Liver (tissue), 3 donors: ENCODE data around the gene ABHD15.

Experiments
- EGR1 ChIP-seq, 2 donors: IDR thresholded peaks; 2 replicates each; pipeline ENCODE4 v1.6.1; 2016 to 2018; ENCODE audit warnings: antibody characterized with exemption in 2 of 2, low read depth in 2 of 2
- FOXA2 ChIP-seq: IDR thresholded peaks from 2 replicates; pipeline ENCODE4 v1.6.1; 2016; ENCODE audit warnings: antibody characterized with exemption
- GABPA ChIP-seq, 2 donors: IDR thresholded peaks in 1 of 2; conservative IDR thresholded peaks in 1 of 2; 2 replicates each; pipeline ENCODE4 v1.6.1; 2016; ENCODE audit warnings: antibody characterized with exemption in 2 of 2, mild to moderate bottlenecking in 1 of 2, moderate library complexity in 1 of 2
- HNF4A ChIP-seq, 2 donors: conservative IDR thresholded peaks; 2 replicates each; pipeline ENCODE4 v1.6.1; 2016; ENCODE audit warnings: antibody characterized with exemption in 2 of 2, mild to moderate bottlenecking in 2 of 2
- JUND ChIP-seq, 2 donors: IDR thresholded peaks; 2 replicates each; pipeline ENCODE4 v1.6.1; 2016; ENCODE audit warnings: antibody characterized with exemption in 2 of 2
- NR2F2 ChIP-seq: IDR thresholded peaks from 2 replicates; pipeline ENCODE4 v1.6.1; 2016; ENCODE audit warnings: antibody characterized with exemption
- RAD21 ChIP-seq, 2 donors: IDR thresholded peaks; 2 replicates each; pipeline ENCODE4 v1.6.1; 2016; ENCODE audit warnings: antibody characterized with exemption in 2 of 2, mild to moderate bottlenecking in 2 of 2
- SP1 ChIP-seq: IDR thresholded peaks from 2 replicates; pipeline ENCODE4 v1.6.1; 2018; ENCODE audit warnings: antibody characterized with exemption, mild to moderate bottlenecking
- TAF1 ChIP-seq: conservative IDR thresholded peaks from 2 replicates; pipeline ENCODE4 v1.6.1; 2016; ENCODE audit warnings: antibody characterized with exemption, mild to moderate bottlenecking
- YY1 ChIP-seq: IDR thresholded peaks from 2 replicates; pipeline ENCODE4 v1.6.1; 2016; ENCODE audit warnings: antibody characterized with exemption, mild to moderate bottlenecking
- TF ChIP-seq, protein P1 (sequence below): fragments of 150-350 bp; IDR thresholded peaks from 2 replicates; pipeline ENCODE4 v1.5.1; 2017; ENCODE audit warnings: improper control_type of control experiment, low read depth, low read length; ENCODE audit not compliant: missing input control
- TF ChIP-seq, protein P2 (sequence below): IDR thresholded peaks from 2 replicates; pipeline ENCODE4 v1.6.1; 2016; ENCODE audit warnings: antibody characterized with exemption
- TF ChIP-seq, protein P3 (sequence below): IDR thresholded peaks from 2 replicates; pipeline ENCODE4 v1.6.1; 2016; ENCODE audit warnings: antibody characterized with exemption
- TF ChIP-seq, protein P4 (sequence below): IDR thresholded peaks from 2 replicates; pipeline ENCODE4 v1.6.1; 2016; ENCODE audit warnings: antibody characterized with exemption, mild to moderate bottlenecking
- donor health status: healthy.
- donor health status: healthy.

DNA sequence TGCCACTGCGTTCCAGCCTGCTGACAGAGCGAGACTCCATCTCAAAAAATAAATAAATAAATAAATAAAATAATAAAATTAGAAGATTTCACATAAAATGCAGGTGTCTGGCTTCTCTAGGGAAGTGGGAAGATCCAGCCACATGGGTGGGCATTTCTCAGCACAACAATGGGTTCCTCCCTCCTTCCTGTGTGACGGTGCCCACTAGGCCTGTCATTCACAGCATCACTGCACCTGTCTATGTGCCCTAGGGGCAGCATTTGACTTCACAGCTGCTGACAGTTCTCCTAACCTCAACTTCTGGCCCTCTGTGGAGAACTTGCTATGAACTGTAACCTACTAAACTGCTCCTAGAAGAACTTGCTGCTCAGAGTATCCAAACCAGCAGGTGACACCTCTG, 3.0 kb downstream of the ABHD15 start:
- TF ChIP-seq, protein P1, sequence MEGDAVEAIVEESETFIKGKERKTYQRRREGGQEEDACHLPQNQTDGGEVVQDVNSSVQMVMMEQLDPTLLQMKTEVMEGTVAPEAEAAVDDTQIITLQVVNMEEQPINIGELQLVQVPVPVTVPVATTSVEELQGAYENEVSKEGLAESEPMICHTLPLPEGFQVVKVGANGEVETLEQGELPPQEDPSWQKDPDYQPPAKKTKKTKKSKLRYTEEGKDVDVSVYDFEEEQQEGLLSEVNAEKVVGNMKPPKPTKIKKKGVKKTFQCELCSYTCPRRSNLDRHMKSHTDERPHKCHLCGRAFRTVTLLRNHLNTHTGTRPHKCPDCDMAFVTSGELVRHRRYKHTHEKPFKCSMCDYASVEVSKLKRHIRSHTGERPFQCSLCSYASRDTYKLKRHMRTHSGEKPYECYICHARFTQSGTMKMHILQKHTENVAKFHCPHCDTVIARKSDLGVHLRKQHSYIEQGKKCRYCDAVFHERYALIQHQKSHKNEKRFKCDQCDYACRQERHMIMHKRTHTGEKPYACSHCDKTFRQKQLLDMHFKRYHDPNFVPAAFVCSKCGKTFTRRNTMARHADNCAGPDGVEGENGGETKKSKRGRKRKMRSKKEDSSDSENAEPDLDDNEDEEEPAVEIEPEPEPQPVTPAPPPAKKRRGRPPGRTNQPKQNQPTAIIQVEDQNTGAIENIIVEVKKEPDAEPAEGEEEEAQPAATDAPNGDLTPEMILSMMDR, result no peak
- TF ChIP-seq, protein P2, sequence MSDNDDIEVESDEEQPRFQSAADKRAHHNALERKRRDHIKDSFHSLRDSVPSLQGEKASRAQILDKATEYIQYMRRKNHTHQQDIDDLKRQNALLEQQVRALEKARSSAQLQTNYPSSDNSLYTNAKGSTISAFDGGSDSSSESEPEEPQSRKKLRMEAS, result no peak
- no peak for TF ChIP-seq GABPA (IDR thresholded peaks at IDR 0.05 in 1 of 2, conservative IDR thresholded peaks at IDR 0.05 in 1 of 2)
- TF ChIP-seq EGR1 (IDR thresholded peaks at IDR 0.05; ENCODE audit: low read depth in 2 of 2), result no peak
- TF ChIP-seq HNF4A (conservative IDR thresholded peaks at IDR 0.05), result no peak
- no peak for TF ChIP-seq FOXA2
- TF ChIP-seq RAD21 (IDR thresholded peaks at IDR 0.05), result no peak
- TF ChIP-seq JUND (IDR thresholded peaks at IDR 0.05), result no peak
- no peak for TF ChIP-seq TAF1
- TF ChIP-seq, protein P3, sequence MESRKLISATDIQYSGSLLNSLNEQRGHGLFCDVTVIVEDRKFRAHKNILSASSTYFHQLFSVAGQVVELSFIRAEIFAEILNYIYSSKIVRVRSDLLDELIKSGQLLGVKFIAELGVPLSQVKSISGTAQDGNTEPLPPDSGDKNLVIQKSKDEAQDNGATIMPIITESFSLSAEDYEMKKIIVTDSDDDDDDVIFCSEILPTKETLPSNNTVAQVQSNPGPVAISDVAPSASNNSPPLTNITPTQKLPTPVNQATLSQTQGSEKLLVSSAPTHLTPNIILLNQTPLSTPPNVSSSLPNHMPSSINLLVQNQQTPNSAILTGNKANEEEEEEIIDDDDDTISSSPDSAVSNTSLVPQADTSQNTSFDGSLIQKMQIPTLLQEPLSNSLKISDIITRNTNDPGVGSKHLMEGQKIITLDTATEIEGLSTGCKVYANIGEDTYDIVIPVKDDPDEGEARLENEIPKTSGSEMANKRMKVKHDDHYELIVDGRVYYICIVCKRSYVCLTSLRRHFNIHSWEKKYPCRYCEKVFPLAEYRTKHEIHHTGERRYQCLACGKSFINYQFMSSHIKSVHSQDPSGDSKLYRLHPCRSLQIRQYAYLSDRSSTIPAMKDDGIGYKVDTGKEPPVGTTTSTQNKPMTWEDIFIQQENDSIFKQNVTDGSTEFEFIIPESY, result no peak
- TF ChIP-seq YY1, result no peak
- TF ChIP-seq SP1, result no peak
- TF ChIP-seq, protein P4, sequence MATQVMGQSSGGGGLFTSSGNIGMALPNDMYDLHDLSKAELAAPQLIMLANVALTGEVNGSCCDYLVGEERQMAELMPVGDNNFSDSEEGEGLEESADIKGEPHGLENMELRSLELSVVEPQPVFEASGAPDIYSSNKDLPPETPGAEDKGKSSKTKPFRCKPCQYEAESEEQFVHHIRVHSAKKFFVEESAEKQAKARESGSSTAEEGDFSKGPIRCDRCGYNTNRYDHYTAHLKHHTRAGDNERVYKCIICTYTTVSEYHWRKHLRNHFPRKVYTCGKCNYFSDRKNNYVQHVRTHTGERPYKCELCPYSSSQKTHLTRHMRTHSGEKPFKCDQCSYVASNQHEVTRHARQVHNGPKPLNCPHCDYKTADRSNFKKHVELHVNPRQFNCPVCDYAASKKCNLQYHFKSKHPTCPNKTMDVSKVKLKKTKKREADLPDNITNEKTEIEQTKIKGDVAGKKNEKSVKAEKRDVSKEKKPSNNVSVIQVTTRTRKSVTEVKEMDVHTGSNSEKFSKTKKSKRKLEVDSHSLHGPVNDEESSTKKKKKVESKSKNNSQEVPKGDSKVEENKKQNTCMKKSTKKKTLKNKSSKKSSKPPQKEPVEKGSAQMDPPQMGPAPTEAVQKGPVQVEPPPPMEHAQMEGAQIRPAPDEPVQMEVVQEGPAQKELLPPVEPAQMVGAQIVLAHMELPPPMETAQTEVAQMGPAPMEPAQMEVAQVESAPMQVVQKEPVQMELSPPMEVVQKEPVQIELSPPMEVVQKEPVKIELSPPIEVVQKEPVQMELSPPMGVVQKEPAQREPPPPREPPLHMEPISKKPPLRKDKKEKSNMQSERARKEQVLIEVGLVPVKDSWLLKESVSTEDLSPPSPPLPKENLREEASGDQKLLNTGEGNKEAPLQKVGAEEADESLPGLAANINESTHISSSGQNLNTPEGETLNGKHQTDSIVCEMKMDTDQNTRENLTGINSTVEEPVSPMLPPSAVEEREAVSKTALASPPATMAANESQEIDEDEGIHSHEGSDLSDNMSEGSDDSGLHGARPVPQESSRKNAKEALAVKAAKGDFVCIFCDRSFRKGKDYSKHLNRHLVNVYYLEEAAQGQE, result no peak
- no peak for TF ChIP-seq NR2F2
